ENCODE measurements around the gene HSP90B1. TPM values are rescaled to one million over a fixed set of nuclear protein-coding genes. Genes with fewer than 3 reads are reported as not detected.

Gene HSP90B1
- total and polyA plus RNA-seq, 2 donors, result 299 to 376 TPM

- WGBS, result 78% methylated on average over 1 of the region's 1 CpG
- Histone ChIP-seq H3K36me3 (ENCODE audit: insufficient read depth) (no peaks in the 10 kb centered on the region), H3K4me3 (ENCODE audit: low read depth, low read length) (no peak overlapping the region), H3K4me1 (ENCODE audit: insufficient read depth) (no peaks in the 10 kb centered on the region), H3K27ac (ENCODE audit: low read depth) (no peak overlapping the region)
- DNase-seq (ENCODE audit: extremely low spot score), result no peak
These were observed 20.4 kb upstream of the HSP90B1 start for GRCh38 chr12:103909811-103910210.

- 84% methylated on average over 1 of the region's 1 CpG for WGBS
- Histone ChIP-seq H3K36me3 (ENCODE audit: insufficient read depth) (no peaks in the 10 kb centered on the region), H3K27ac (ENCODE audit: low read depth) (no peak overlapping the region), H3K4me3 (ENCODE audit: low read depth, low read length) (no peak overlapping the region), H3K4me1 (ENCODE audit: insufficient read depth) (no peaks in the 10 kb centered on the region)
- DNase-seq (ENCODE audit: extremely low spot score), result no peak
These were observed 18.1 kb upstream of the HSP90B1 start for GRCh38 chr12:103912069-103912468.

GRCh38 chr12:103913100-103913499, 17.1 kb upstream of the HSP90B1 start:
- H3K4me1 ChIP-seq (ENCODE audit: insufficient read depth), result no peaks in the 10 kb centered on the region
- H3K36me3 ChIP-seq (ENCODE audit: insufficient read depth), result no peaks in the 10 kb centered on the region
- 89% methylated on average over 3 of the region's 3 CpGs for WGBS
- H3K27ac ChIP-seq (ENCODE audit: low read depth), result no peak overlapping the region
- DNase-seq (ENCODE audit: extremely low spot score), result no peak
- H3K4me3 ChIP-seq (ENCODE audit: low read depth, low read length), result no peak overlapping the region

GRCh38 chr12:103915306-103915705, 14.9 kb upstream of the HSP90B1 start:
- Histone ChIP-seq H3K27ac (ENCODE audit: low read depth) (no peak overlapping the region), H3K4me1 (ENCODE audit: insufficient read depth) (no peaks in the 10 kb centered on the region), H3K4me3 (ENCODE audit: low read depth, low read length) (no peak overlapping the region), H3K36me3 (ENCODE audit: insufficient read depth) (no peaks in the 10 kb centered on the region)
- 70% methylated on average over 8 of the region's 8 CpGs for WGBS
- no peak for DNase-seq (ENCODE audit: extremely low spot score)

- DNase-seq (ENCODE audit: extremely low spot score), result no peak
- H3K4me1 ChIP-seq (ENCODE audit: insufficient read depth), result no peaks in the 10 kb centered on the region
- H3K36me3 ChIP-seq (ENCODE audit: insufficient read depth), result no peaks in the 10 kb centered on the region
- H3K27ac ChIP-seq (ENCODE audit: low read depth), result no peak overlapping the region
- H3K4me3 ChIP-seq (ENCODE audit: low read depth, low read length), result no peak overlapping the region
- WGBS, result 63% methylated on average over 3 of the region's 3 CpGs
These were observed 12.3 kb upstream of the HSP90B1 start for GRCh38 chr12:103917873-103918272.

GRCh38 chr12:103924761-103925641, 5.2 kb upstream of the HSP90B1 start:
- Histone ChIP-seq H3K4me3 (ENCODE audit: low read depth, low read length) (no peak overlapping the region), H3K4me1 (ENCODE audit: insufficient read depth) (no peaks in the 10 kb centered on the region), H3K36me3 (ENCODE audit: insufficient read depth) (no peaks in the 10 kb centered on the region), H3K27ac (ENCODE audit: low read depth) (no peak overlapping the region)
- no peak for DNase-seq (ENCODE audit: extremely low spot score)
- WGBS, result 72% methylated on average over 9 of the region's 9 CpGs

- Histone ChIP-seq H3K36me3 (ENCODE audit: insufficient read depth) (no peaks in the 10 kb centered on the region), H3K4me3 (ENCODE audit: low read depth, low read length) (peak overlapping the region; percentile 61), H3K4me1 (ENCODE audit: insufficient read depth) (no peaks in the 10 kb centered on the region), H3K27ac (ENCODE audit: low read depth) (peak overlapping the region; percentile 89)
- no peak for DNase-seq (ENCODE audit: extremely low spot score)
- 15% methylated on average over 12 of the region's 12 CpGs for WGBS
These were observed 1.5 kb upstream of the HSP90B1 start for GRCh38 chr12:103928682-103929045.

GRCh38 chr12:103929046-103929783, 995 bp upstream of the HSP90B1 start:
- H3K4me3 ChIP-seq (ENCODE audit: low read depth, low read length), result peak overlapping the region; percentile 61
- peak; percentile 90 for DNase-seq (ENCODE audit: extremely low spot score)
- no peaks in the 10 kb centered on the region for H3K4me1 ChIP-seq (ENCODE audit: insufficient read depth)
- H3K27ac ChIP-seq (ENCODE audit: low read depth), result peak overlapping the region; percentile 89
- H3K36me3 ChIP-seq (ENCODE audit: insufficient read depth), result no peaks in the 10 kb centered on the region
- WGBS, result under 1% methylated on average over 37 of the region's 37 CpGs

GRCh38 chr12:103929784-103930033, 501 bp upstream of the HSP90B1 start:
- no peak for DNase-seq (ENCODE audit: extremely low spot score)
- Histone ChIP-seq H3K27ac (ENCODE audit: low read depth) (peak overlapping the region; percentile 89), H3K4me3 (ENCODE audit: low read depth, low read length) (peak overlapping the region; percentile 61), H3K4me1 (ENCODE audit: insufficient read depth) (no peaks in the 10 kb centered on the region), H3K36me3 (ENCODE audit: insufficient read depth) (no peaks in the 10 kb centered on the region)
- under 1% methylated on average over 18 of the region's 18 CpGs for WGBS

GRCh38 chr12:103930787-103931735, 851 bp downstream of the HSP90B1 start:
- Histone ChIP-seq H3K4me1 (ENCODE audit: insufficient read depth) (no peaks in the 10 kb centered on the region), H3K36me3 (ENCODE audit: insufficient read depth) (peaks cover 2% of the 10 kb centered on the region), H3K4me3 (ENCODE audit: low read depth, low read length) (peak overlapping the region; percentile 56), H3K27ac (ENCODE audit: low read depth) (peak overlapping the region; percentile 63)
- under 1% methylated on average over 37 of the region's 37 CpGs for WGBS
- peak; percentile 13 for DNase-seq (ENCODE audit: extremely low spot score)

GRCh38 chr12:103933237-103933636, 3.0 kb downstream of the HSP90B1 start:
- no peaks in the 10 kb centered on the region for H3K4me1 ChIP-seq (ENCODE audit: insufficient read depth)
- WGBS, result 74% methylated on average over 2 of the region's 2 CpGs
- H3K4me3 ChIP-seq (ENCODE audit: low read depth, low read length), result no peak overlapping the region
- H3K36me3 ChIP-seq (ENCODE audit: insufficient read depth), result peaks cover 2% of the 10 kb centered on the region
- H3K27ac ChIP-seq (ENCODE audit: low read depth), result no peak overlapping the region
- no peak for DNase-seq (ENCODE audit: extremely low spot score)

GRCh38 chr12:103936679-103937078, 6.5 kb downstream of the HSP90B1 start:
- no peak for DNase-seq (ENCODE audit: extremely low spot score)
- H3K4me1 ChIP-seq (ENCODE audit: insufficient read depth), result no peaks in the 10 kb centered on the region
- peaks cover 7% of the 10 kb centered on the region for H3K36me3 ChIP-seq (ENCODE audit: insufficient read depth)
- H3K4me3 ChIP-seq (ENCODE audit: low read depth, low read length), result no peak overlapping the region
- WGBS, result 94% methylated on average over 3 of the region's 3 CpGs
- no peak overlapping the region for H3K27ac ChIP-seq (ENCODE audit: low read depth)

GRCh38 chr12:103944964-103945363, 14.8 kb downstream of the HSP90B1 start:
- H3K27ac ChIP-seq (ENCODE audit: low read depth), result no peak overlapping the region
- H3K4me1 ChIP-seq (ENCODE audit: insufficient read depth), result no peaks in the 10 kb centered on the region
- H3K4me3 ChIP-seq (ENCODE audit: low read depth, low read length), result no peak overlapping the region
- WGBS, result 71% methylated on average over 3 of the region's 3 CpGs
- no peak for DNase-seq (ENCODE audit: extremely low spot score)
- H3K36me3 ChIP-seq (ENCODE audit: insufficient read depth), result peaks cover 12% of the 10 kb centered on the region

Data from urinary bladder (tissue), 4 donors.